ENCODE results near the gene GNPTG.

Gene GNPTG

DNA sequence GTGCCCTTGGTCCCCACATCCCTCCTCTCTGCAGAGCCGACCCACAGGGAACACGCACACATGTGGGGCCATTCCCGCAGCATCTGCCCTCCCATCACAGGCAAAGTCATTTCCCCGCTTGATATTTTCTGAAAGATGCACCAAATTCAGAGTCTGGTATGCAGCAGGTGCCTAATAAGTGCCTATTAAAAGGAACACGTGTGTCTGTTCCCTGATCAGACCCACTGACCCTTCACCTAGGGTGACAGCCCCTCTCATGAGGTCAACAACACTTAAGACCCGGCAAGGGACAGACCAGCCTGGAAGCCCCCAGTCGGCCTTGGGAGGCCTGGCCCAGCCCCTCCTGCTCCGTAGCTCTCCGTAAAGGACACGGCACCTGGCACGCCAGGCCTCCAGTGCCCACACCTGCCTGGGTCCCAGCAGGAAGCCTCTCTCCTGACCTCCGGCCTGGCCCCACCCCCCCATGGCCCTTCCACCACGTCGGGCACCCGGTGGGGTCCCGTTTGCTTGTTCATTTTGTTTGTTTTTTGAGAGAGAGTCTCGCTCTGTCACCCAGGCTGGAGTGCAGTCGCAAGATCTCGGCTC, 42.7 kb downstream of the GNPTG start:
- DNase-seq (ENCODE audit: low spot score), result no peak

DNA sequence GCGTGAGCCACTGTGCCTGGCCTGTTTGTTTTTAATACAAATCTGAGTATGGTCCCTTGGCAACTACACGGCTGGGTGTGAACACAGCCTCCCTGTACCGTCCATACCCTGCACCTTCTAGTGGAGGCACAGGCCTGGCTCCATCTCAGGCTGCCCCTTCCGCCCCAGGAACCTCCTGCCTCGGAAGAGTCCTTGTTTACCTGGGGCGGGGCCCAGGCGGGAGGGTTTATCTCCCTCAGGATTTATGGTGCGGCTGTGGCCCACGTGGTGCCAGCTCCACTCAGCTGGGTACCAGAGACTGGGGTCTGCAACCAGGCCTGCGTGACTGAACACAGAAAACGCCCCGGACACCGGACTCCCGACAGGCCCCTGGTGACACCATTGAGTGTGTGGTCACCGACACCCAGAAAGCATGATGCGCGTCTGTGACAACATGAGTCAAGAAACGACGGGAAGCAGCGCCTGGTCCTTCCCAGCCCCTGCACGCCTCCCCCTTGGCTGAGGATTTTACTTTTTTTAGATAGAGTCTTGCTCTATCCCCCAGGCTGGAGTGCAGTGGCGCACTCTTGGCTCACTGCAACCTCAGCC, 43.8 kb downstream of the GNPTG start:
- DNase-seq (ENCODE audit: low spot score), result no peak

DNA sequence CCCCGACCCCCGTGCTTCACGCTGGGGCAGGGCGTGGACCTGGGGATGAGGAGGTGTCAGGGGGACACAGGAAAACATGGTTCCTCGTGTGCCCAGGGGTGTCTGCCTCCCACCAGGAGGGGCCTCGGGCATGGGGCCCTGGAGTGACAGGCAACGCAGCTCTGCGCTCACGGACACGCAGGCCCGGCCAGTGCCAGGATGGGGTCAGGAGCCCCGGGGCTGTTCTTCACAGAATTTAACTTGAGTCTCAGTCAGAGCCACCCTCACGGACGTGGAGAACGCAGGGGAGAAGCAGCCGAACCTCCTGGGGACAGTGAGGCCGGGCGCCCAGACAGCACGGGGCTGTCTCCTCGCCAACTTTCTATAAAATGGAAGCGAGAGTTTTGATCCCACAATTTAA, 46.0 kb downstream of the GNPTG start:
- no peak for DNase-seq (ENCODE audit: low spot score)

DNA sequence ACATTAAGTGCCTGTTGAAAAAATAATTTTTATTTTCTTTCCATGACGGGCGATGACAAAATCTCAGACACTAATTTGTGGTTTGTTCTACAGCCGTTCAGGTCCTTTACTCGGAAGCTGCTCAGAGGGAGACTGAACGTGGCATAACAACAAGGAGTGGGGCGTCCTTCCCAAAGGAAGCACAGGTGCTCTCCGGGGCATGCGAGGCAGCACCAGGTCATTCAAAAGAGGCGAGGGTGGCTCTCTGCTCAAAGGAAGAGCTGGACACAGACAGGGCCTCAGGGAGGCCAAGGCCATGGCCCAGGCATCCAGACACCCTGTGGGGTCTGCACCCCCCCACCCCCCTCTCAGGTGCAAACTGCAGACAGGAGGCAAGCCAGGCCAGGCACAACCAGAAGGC, 46.6 kb downstream of the GNPTG start:
- DNase-seq (ENCODE audit: low spot score), result no peak

DNA sequence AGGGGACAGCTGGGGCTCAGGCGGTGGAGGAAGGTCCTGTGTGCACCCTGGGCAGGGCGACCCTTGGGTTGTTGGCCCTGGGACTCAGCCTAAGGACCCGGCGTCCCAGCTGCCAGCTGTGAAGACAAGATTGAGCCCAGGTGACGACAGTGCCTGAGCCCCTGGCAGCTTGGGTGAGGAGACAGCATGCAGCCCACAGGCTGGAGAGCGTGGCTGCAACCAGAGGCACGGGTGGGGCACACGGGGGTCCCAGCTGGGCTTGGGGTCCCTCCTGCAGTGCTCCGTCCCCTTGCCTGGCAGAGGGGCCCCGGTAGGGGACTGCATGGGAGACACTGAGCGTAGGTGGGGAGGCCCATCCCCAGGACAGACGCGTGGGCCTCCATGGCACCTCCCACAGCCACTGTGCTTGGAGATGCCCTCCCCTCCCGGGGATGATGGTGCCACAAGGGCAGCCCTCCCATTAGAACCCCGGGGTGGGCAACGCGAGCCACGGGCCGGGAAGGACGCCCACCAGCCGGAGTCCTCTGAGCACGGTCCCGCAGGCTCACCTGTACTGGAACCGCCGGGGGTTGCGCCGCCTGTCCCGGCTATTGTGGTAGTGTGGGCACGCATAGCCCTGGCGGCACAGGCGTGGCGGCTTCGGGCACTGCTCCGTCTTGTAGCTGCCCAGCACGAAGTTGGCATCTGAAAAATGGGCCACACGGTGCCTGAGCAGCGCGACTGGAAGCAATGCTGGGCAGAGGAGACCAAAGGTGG, 47.3 kb downstream of the GNPTG start:
- no peak for DNase-seq (ENCODE audit: low spot score)

DNA sequence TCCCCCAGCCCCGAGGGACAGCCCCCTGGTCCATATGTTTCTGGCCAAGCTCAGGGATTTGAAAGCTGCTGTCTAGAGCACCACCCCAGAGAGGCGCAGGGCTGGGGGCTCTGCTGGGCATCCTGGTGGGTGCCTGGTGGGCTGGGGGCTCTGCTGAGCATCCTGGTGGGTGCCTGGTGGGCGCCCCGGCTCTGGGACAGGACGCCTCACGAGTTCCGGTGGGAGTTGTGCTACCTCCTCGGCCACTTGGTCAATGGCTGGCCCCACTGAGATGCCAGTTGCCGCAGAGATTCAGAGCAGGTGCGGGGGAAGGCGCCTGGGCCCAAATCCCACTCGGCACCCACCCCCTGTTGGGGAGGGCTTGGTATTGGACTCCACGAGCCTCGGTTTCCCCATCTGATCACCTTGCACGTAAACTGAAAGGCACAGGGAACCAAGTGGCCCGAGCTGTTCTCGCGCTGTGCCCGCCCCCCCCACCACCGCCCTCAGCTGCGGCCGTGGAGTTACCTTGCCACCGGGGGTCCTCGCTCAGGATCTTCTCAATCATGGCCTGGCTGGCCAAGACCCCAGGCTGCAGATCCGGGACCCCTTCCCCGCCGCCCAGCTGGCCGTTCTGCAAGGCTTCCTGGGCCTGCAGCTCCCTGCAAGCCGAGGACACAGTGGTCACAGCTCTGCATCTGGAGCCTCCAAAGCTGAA, 49.5 kb downstream of the GNPTG start:
- DNase-seq (ENCODE audit: low spot score), result no peak

DNA sequence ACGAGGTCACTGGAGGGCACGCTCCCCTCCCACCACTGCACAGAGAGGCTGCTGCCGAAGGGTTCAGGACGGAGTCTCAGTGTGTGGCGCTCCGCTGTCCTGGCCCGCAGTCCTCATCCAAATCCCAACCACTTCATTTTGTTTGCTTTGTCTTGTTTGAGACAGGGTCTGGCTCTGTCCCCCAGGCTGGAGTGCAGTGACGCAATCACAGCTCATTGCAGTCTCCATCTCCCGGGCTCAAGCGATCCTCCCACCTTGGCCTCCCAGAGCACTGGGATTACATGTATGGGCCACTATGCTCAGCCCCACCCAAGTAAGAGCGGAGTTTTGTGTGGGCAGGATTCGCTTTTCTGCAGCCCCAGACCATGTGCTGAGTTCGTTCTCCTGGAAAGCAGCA, 50.0 kb downstream of the GNPTG start:
- DNase-seq (ENCODE audit: low spot score), result no peak

DNA sequence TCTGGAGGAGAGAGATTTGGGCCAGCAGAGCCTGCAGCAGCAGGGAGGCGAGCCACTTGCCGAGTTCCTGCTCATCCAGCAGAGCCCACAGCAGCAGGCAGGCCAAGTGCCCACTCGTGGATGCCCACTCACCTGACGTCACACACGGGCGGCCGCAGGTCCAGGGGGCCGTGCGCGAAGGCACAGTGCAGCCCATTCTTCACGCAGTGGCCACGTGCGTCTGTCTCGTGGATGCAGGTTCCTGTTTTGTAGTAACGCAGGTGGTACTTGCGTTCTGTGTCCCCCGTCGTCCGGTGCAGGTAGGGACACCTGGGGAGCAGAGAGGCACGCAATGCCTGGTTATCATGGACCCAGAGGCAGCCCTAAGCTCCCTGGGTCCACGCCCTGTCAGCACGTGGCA, 51.3 kb downstream of the GNPTG start:
- DNase-seq (ENCODE audit: low spot score), result no peak

DNA sequence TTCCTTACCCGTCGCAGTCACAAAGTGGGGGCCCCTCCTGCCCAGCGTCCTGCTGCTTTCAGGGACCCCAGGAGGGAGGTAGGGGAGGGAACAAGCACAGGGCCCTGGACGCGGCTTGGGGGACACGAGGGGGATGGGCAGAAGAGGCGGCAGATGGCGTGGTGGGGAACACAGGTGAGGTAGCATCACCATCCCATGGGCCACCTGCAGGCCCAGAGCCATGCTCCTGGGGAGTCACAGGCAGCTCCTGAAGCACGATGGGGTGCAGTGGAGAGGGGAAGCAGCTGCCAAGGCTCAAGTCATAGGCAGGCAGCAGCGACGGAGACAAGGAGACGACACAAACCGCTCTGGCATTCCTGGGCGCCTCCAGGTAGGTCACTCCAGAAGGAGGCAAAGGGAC, 52.0 kb downstream of the GNPTG start:
- no peak for DNase-seq (ENCODE audit: low spot score)

DNA sequence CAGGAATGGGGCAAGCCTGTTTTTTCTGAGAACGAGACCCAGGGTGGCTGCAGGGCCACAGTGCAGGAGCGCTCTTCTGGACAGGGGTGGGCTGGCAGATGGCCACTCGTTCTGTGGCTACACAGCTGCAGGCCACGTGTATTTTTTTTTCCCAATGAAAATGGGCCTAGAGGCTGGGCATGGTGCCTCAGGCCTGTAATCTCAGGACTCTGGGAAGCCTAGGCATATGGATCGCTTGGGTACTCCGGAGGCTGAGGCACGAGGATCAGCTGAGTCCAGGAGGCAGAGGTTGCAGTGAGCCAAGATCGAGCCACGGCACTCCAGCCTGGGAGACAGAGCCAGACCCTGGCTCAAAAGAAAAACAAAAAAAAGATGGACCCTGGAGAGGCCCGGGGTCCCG, 56.0 kb downstream of the GNPTG start:
- DNase-seq (ENCODE audit: low spot score), result no peak

DNA sequence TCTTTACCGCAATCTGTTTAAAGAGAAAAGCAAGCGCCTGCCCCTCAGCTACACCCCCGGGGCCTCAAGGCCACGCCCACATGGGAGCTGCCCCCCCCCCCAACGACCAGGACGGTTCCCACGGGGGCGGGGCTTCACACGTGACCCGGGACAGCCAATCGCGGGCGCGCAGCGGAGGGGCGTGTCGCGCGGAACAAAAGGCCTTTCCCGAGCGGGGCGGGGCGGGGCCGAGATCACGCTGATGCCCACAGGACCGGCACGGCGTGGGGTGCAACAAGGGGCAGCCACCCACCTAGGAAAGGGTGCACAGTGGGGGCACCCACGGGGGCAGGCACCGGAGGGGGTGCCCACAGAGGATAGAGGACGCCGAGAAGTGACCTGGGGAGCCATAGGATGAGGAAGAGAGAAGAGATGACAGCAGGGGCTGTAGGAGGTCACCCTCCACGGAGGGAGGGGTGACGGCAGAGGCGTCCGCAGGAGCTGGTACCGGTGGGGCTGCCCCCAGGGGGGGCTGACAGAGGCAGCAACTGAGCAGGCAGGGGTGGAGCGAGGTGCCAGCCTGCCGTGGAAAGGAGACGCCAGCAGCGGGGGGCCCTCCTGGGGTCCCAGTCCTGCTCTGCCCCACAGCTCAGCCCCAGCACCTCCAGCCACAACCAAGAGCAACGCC, 56.6 kb downstream of the GNPTG start:
- peak; percentile 86 for DNase-seq (ENCODE audit: low spot score)

DNA sequence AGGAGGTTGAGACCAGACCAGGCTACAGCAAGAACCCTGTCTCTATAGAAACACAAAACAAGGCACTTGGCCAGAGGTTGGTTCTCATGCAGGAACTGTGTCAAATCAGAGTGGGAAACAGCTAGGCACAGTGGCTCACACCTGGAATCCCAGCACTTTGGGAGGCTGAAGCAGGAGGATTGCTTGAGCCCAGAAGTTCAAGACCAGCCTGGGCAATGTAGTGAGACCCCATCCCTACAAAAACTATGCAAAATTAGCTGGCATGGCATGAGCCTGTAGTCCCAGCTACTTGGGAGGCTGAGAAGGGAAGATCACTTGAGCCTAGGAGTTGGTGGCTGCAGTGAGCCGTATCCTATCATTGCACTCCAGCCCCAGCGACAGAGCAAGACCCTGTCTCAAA, 61.1 kb downstream of the GNPTG start:
- DNase-seq (ENCODE audit: low spot score), result no peak

All from hematopoietic multipotent progenitor cell treated with erythropoietin and hydrocortisone succinate and interleukin-3 and kit ligand, for 15 days (in vitro differentiated cells).